Activated CD4-positive, CD25-positive, alpha-beta regulatory T cell treated with anti-CD3 and anti-CD28 coated beads, Interleukin-2, amount 50 U/mL, for 72 hours (primary cell): Measurements from ENCODE around the gene TRAT1.
"Not testable (repeated sequence)": the region's sequence is repeated elsewhere in the genome, so short reads cannot be mapped to it uniquely, and the experiment has no call there.

Source experiments
- DNase-seq: peaks from one replicate; pipeline ENCODE4 v3.0.0; 2021

The TRAT1 gene

GRCh38 chr3:108822123-108822897, at the start of gene TRAT1:
TRAT1 (plus strand) TSS chr3:108822786; CDS start chr3:108822928, 142 bp downstream.
- no peak for DNase-seq

GRCh38 chr3:108775649-108776048, 46.9 kb upstream of the TRAT1 start:
- no peak for DNase-seq

- no peak for DNase-seq
Observed at GRCh38 chr3:108779496-108779895, 43.1 kb upstream of the TRAT1 start.

- no peak for DNase-seq
Observed at GRCh38 chr3:108780235-108780634, 42.4 kb upstream of the TRAT1 start.

GRCh38 chr3:108791473-108791872, 31.1 kb upstream of the TRAT1 start:
- no peak for DNase-seq

GRCh38 chr3:108804437-108804836, 18.1 kb upstream of the TRAT1 start:
- DNase-seq, result no peak

GRCh38 chr3:108804966-108805365, 17.6 kb upstream of the TRAT1 start:
- DNase-seq, result no peak

- DNase-seq, result no peak
Observed at GRCh38 chr3:108806316-108806715, 16.3 kb upstream of the TRAT1 start.

GRCh38 chr3:108818404-108818803, 4.2 kb upstream of the TRAT1 start:
- DNase-seq, result no peak

- DNase-seq, result no peak
Observed at GRCh38 chr3:108820586-108820985, 2.0 kb upstream of the TRAT1 start.

GRCh38 chr3:108823227-108823626, 641 bp downstream of the TRAT1 start:
- DNase-seq, result no peak

- DNase-seq, result not testable (repeated sequence)
Observed at GRCh38 chr3:108823803-108824202, 1.2 kb downstream of the TRAT1 start.

GRCh38 chr3:108826309-108827187, 4.0 kb downstream of the TRAT1 start:
- DNase-seq, result no peak

GRCh38 chr3:108830381-108830780, 7.8 kb downstream of the TRAT1 start:
- no peak for DNase-seq

GRCh38 chr3:108830991-108831614, 8.5 kb downstream of the TRAT1 start:
- no peak for DNase-seq

- DNase-seq, result no peak
Observed at GRCh38 chr3:108833611-108834010, 11.0 kb downstream of the TRAT1 start.

GRCh38 chr3:108834551-108834950, 12.0 kb downstream of the TRAT1 start:
- no peak for DNase-seq

- no peak for DNase-seq
Observed at GRCh38 chr3:108835101-108835500, 12.5 kb downstream of the TRAT1 start.

- no peak for DNase-seq
Observed at GRCh38 chr3:108838436-108838835, 15.8 kb downstream of the TRAT1 start.

GRCh38 chr3:108845709-108846293, 23.2 kb downstream of the TRAT1 start:
- DNase-seq, result no peak

- DNase-seq, result no peak
Observed at GRCh38 chr3:108847187-108847586, 24.6 kb downstream of the TRAT1 start.

GRCh38 chr3:108849075-108849474, 26.5 kb downstream of the TRAT1 start:
- no peak for DNase-seq

GRCh38 chr3:108861401-108861800, 38.8 kb downstream of the TRAT1 start:
- DNase-seq, result no peak
